Smooth muscle cell (in vitro differentiated cells): Measurements from ENCODE around the gene PKD1. TPM values are rescaled to one million over a fixed set of nuclear protein-coding genes. Genes with fewer than 3 reads are reported as not detected.

ENCODE experiments used
- DNase-seq: peaks from one replicate; lab custom pipeline; 2025; ENCODE audit not compliant: unreplicated experiment; lab: John Stamatoyannopoulos, UW
- H2AFZ ChIP-seq: fragments of 200-600 bp; sonication (generic); 2 replicates; pipeline ENCODE4 v1.6.0; 2016; ENCODE audit warnings: antibody characterized with exemption, low read depth, mild to moderate bottlenecking
- H3F3A ChIP-seq: fragments of 200-600 bp; sonication (generic); 2 replicates; pipeline ENCODE4 v1.6.0; 2017; ENCODE audit warnings: antibody characterized with exemption, low read depth
- H3K27ac ChIP-seq: fragments of 200-600 bp; sonication (generic); 2 replicates; pipeline ENCODE4 v1.5.1; 2016; ENCODE audit warnings: low read depth, mild to moderate bottlenecking
- H3K27me3 ChIP-seq: fragments of 200-600 bp; sonication (generic); 2 replicates; pipeline ENCODE4 v1.6.1; 2016; ENCODE audit warnings: low read depth, mild to moderate bottlenecking
- H3K36me3 ChIP-seq: fragments of 200-600 bp; sonication (generic); 2 replicates; pipeline ENCODE4 v1.5.1; 2016; ENCODE audit warnings: low read depth
- H3K4me1 ChIP-seq: fragments of 200-600 bp; sonication (generic); 2 replicates; pipeline ENCODE4 v1.5.1; 2016; ENCODE audit warnings: low read depth
- H3K4me2 ChIP-seq: fragments of 200-600 bp; sonication (generic); 2 replicates; pipeline ENCODE4 v1.6.0; 2016; ENCODE audit warnings: mild to moderate bottlenecking
- H3K4me3 ChIP-seq: fragments of 200-600 bp; sonication (generic); 2 replicates; pipeline ENCODE4 v1.5.1; 2016; ENCODE audit warnings: mild to moderate bottlenecking
- H3K79me2 ChIP-seq: fragments of 200-600 bp; sonication (generic); 2 replicates; pipeline ENCODE4 v1.6.0; 2016; ENCODE audit warnings: low read depth, mild to moderate bottlenecking
- H3K9ac ChIP-seq: fragments of 200-600 bp; sonication (generic); 2 replicates; pipeline ENCODE4 v1.6.0; 2016; ENCODE audit warnings: low read depth
- H3K9me3 ChIP-seq: fragments of 200-600 bp; sonication (generic); replicated peaks from 2 replicates; pipeline ENCODE4 v1.5.1; 2016; ENCODE audit warnings: low read depth
- H4K20me1 ChIP-seq: fragments of 200-600 bp; sonication (generic); 2 replicates; pipeline ENCODE4 v1.6.0; 2016; ENCODE audit warnings: low read depth
- WGBS: methylation state at CpG from one replicate; pipeline ENCODE4 v1.1.7; 2016; ENCODE audit warnings: low lambda C conversion rate; 5-methylcytosine and 5-hydroxymethylcytosine counted together
- polyA plus RNA-seq: library from polyadenylated mRNA; unstranded; fragments of >200 nt; fragmentation: Nextera tagmentation; extraction: Ambion mirVana; gene quantifications from 2 replicates; pipeline ENCODE4 v1.2.1, GENCODE V29; 2016
- total RNA-seq: library from RNA; depleted of rRNA; stranded (reverse); fragments of >200 nt; gene quantifications from 2 replicates; pipeline ENCODE4 v1.2.3, GENCODE V29; 2014
- TF ChIP-seq, protein P1 (sequence below): fragments of 200-600 bp; sonication (generic); IDR thresholded peaks from 2 replicates; pipeline ENCODE4 v1.5.1; 2017; ENCODE audit warnings: borderline replicate concordance, mild to moderate bottlenecking, antibody characterized with exemption; ENCODE audit not compliant: insufficient read depth, poor library complexity, severe bottlenecking

Gene PKD1
- total and polyA plus RNA-seq, 2 experiments from 2014 or later = 47.9 to 70.1 TPM

DNA sequence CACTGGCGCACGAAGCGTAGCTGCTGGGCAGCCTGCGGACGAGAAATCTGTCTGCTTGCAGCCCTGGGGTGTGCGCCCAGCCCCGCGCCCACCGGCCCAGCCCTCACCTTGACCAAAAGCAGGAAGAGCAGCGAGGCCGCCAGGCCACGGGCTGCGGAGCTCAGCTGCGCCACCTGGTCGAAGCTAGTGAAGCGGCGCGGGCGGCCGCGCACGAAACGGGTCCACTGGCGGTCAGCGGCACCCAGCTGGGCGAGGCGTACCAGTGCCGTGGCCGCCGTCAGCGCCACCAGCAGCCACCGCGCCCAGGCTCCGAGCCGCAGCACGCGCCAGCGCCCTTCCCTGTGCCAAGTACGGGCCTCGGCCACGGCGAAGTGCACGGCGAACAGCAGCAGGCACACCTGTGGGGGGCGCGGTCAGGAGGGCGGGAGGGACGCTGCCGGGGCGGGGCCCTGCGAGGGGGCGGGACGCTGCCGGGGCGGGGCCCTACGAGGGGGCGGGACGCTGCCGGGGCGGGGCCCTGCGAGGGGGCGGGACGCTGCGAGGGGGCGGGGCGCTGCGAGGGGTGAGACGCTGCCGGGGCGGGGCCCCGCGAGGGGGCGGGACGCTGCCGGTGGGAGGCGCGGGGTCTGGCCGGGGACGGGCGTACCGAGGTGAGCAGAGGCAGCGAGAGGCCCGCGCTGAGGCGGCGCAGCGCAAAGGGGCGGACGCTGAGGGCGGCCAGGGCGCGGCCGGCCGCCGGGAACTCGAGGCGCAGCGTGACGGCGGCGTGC lies 44.7 kb downstream of the PKD1 start:
- peak; percentile 78 for DNase-seq
- Histone ChIP-seq H3K4me2 (peak overlapping the region; percentile 80), H3K4me3 (peak overlapping the region; percentile 29), H3K9ac (no peak overlapping the region), H3K36me3 (no peaks in the 10 kb centered on the region), H3F3A (peaks cover 8% of the 10 kb centered on the region), H4K20me1 (peaks cover 53% of the 10 kb centered on the region), H3K27me3 (no peaks in the 10 kb centered on the region), H3K9me3 (no peaks in the 10 kb centered on the region), H3K4me1 (peaks cover 8% of the 10 kb centered on the region), H3K79me2 (no peaks in the 10 kb centered on the region), H3K27ac (no peak overlapping the region), H2AFZ (no peak overlapping the region)
- TF ChIP-seq, protein P1, sequence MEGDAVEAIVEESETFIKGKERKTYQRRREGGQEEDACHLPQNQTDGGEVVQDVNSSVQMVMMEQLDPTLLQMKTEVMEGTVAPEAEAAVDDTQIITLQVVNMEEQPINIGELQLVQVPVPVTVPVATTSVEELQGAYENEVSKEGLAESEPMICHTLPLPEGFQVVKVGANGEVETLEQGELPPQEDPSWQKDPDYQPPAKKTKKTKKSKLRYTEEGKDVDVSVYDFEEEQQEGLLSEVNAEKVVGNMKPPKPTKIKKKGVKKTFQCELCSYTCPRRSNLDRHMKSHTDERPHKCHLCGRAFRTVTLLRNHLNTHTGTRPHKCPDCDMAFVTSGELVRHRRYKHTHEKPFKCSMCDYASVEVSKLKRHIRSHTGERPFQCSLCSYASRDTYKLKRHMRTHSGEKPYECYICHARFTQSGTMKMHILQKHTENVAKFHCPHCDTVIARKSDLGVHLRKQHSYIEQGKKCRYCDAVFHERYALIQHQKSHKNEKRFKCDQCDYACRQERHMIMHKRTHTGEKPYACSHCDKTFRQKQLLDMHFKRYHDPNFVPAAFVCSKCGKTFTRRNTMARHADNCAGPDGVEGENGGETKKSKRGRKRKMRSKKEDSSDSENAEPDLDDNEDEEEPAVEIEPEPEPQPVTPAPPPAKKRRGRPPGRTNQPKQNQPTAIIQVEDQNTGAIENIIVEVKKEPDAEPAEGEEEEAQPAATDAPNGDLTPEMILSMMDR = no peak
- 42% methylated on average over 57 of the region's 101 CpGs for WGBS

DNA sequence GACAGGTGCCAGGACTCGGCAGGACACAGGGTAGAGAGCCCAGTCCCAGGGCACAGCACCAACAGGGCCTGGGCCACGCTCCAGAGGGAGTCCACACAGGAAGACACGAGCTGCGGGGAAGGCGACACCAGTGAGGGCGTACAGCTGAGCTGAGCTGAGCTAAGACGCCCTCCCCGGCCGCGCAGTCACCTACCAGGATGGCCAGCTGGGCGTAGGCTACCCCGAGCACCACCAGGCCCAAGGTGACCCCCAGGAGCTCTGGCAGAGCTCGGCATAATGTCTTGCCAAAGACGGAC lies 45.3 kb downstream of the PKD1 start:
- H3K36me3 ChIP-seq = no peaks in the 10 kb centered on the region
- no peak overlapping the region for H3K27ac ChIP-seq
- 98% methylated on average over 14 of the region's 14 CpGs for WGBS

DNA sequence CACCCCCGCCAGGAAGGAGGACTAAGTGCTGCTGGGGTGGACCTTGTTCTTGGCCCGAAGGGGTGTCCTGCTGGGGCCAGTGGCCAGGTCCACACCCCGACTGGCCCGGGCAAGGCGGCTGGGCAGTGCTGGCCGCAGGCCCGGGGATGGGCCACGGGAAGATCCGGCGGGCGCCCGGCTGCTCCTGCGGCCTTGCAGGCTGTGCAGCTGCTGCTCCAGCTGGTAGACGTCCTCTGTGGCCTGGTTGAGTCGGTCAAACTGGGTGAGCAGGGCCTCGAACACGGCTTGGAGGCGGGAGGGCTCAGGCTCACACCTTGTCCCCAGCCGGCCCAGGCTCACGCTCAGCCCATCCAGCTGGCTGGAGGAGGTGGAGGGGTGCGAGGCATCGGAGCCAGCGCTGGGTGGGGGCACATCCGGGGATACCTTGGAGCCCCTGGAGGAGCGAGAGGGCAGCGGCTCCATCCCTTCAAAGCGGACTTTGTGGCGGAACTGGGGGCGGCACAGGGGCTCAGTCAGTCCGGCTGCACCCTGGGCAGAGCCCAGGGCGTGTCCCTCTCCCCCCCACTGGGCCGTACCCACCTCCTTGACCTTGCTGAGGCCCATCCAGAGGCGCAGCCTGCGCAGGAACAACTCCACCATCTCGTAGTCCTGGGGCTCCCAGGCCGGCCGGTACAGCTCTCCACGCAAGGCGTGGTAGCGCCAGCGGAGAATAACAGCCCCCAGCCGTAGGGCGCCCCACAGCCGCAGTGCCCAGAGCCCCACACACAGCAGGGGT lies 45.8 kb downstream of the PKD1 start:
- TF ChIP-seq, protein P1 = no peak
- no peaks in the 10 kb centered on the region for H3K79me2 ChIP-seq
- no peak overlapping the region for H2AFZ ChIP-seq
- H3K4me3 ChIP-seq = no peak overlapping the region
- no peak overlapping the region for H3K4me2 ChIP-seq
- H3K4me1 ChIP-seq = peaks cover 8% of the 10 kb centered on the region
- H4K20me1 ChIP-seq = peaks cover 53% of the 10 kb centered on the region
- H3K9ac ChIP-seq = no peak overlapping the region
- no peaks in the 10 kb centered on the region for H3K9me3 ChIP-seq
- H3F3A ChIP-seq = peaks cover 8% of the 10 kb centered on the region
- no peak overlapping the region for H3K27ac ChIP-seq
- no peak for DNase-seq
- no peaks in the 10 kb centered on the region for H3K36me3 ChIP-seq
- H3K27me3 ChIP-seq = no peaks in the 10 kb centered on the region
- 97% methylated on average over 41 of the region's 44 CpGs for WGBS

More for the DNA sequence above, 45.3 kb downstream of the PKD1 start:
- H3K4me2 ChIP-seq = no peak overlapping the region
- TF ChIP-seq, protein P1 = no peak
- H3K9ac ChIP-seq = no peak overlapping the region
- H4K20me1 ChIP-seq = peaks cover 53% of the 10 kb centered on the region
- no peaks in the 10 kb centered on the region for H3K27me3 ChIP-seq
- H2AFZ ChIP-seq = no peak overlapping the region
- peaks cover 8% of the 10 kb centered on the region for H3F3A ChIP-seq
- H3K4me3 ChIP-seq = no peak overlapping the region
- no peaks in the 10 kb centered on the region for H3K9me3 ChIP-seq
- DNase-seq = no peak
- peaks cover 8% of the 10 kb centered on the region for H3K4me1 ChIP-seq
- H3K79me2 ChIP-seq = no peaks in the 10 kb centered on the region
